NCI-H510A (cell line): ENCODE measurements around the gene BARX2.

Experiments used
- DNase-seq: peaks from one replicate; lab custom pipeline; 2025; lab: John Stamatoyannopoulos, UW

Gene BARX2

DNA sequence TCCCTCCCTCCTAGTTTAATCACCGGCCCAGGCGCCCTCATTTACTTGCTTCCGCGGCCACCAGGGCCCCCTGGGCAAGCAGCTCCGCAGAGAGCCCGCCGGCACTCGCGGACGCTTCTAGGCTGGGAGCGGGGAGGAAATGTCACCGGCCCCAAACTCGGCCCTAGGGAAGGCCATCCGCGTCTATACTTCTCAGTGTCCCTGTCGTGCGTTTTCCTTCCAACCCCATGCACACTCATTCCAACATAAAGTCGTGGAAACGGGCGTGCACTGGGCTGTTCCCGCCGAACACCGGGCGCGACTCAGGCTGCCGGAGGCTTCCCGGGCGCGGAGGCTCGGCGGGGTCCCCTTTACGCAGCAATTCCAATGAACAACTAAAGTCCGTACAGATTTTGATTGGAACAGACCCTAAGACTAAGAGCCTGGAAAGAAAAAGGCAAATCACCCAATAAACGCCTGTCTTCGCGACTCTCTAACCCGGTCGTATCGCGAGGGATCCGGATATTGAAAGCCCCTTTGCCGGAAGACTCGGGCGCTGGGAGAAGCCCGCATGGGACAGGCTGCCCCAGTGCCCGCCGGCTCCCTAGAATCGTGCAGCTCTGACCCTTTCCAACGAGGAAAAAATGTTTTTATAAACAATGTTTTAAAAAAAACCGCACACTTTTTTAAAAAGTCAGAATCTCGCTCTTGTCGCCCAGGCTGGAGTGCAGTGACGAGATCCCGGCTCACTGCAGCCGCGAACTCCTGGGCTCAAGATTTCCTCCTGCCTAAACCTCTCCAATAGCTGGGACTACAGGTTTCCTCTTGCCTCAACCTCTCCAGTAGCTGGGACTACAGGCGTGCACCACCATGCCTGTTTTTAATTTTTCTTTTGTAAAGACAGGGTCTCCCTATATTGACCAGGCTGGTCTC is 1.3 kb upstream of the BARX2 start:
- DNase-seq, result no peak

DNA sequence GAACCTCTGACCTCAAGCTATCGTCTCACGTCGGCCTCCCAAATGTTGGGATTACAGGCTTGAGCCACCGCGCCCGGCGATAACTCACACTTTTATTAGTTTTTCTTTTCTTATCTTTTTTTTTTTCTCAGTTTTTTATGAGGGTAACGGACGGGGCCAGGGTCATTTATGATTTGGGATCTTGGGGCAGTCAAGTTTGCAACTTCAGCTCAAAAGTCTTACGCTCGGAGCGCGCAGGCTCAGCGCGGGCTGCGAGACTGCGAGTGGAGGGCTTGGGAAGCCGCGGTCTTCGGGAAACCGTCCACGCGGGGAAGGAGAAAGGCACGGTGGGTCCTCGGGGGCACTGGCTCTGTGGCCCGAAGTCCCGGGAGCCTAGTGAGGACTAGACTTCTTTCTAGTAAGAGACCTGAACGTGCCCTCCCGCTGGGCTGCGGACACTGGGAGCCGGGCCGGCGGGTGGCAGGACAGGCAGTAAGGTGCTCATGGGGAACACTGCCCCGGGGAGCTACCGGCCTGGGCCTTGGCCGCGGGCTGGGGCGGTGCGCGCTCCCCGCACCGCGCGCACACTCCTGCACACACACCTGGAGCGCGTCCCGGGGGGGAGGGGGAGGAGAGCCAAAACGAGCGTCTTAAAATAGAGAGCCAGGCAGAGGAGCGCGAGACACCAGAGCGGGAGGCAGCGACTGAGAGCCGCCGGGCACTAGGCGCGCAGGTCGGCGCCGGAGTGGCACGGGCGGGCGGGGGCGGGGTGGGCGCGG is 476 bp upstream of the BARX2 start:
- DNase-seq, result peak; percentile 80

DNA sequence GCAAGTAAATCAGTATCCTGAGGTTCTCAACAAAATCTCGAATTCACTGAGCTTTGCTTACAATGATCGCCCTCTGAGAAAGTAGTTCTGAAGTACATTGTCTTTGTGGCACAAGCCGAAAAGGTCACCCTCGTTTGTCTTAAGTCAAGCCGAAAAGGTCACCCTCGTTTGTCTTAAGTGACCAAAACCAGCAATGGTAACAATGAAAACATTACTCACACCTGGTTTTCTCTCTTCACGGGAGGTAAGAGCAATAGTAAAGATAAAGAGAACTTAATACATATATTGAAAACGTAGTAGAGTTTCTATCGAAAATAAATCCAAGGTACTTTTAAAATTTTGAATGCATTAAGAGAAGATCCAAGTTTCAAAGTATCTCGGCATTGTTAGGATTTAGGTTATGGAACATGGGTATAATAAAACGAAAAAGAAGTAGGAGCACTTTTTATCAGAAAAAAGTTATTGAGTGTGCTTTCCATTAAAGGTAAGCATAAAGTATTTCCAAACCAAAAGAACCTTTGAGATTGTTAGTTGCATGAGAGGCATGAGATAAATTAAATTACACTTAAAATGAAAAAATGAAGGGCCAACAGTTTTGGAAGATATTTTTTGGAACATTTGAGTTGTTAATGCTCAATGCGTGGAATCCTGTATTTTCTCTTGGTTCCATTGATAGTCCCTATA is 1.2 kb downstream of the BARX2 start:
- DNase-seq, result no peak

DNA sequence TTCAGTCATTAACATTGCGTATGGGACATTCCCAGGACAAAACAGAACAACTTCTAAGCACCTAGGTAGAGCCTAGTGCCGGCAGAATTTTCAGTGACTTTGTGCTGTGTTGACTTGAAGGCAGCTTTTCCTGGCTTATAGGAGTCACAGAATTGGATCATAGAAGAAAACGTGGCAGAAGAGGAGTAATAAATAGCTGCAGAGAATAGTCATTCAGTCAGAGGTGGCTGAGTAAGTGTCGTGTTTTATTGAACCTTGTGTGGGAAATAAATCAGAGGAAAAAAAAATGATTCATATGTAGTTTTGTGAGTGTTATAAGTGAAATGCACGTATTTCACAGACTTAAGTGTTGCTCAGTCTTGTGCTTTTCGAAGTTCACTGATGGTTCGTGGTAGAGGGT is 2.1 kb downstream of the BARX2 start:
- DNase-seq, result no peak

DNA sequence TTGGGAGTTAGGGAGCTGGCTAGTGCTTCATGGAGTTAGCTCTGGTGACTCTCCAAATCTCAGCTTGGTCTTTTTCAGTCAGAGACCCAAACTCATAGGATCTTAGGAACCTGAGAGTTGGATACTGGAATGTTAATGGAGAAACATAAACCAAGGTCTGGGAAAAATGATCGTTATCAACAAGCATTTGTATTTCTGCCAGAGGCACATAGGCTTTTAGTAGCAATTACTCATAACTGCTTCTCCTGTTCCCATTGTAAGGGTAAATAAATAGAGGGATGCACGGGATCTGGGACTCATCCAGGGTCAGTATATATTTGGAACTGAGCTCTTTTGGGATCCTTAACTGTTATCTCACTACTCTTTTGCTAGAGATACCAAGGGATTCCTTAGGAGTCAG is 4.8 kb downstream of the BARX2 start:
- DNase-seq, result no peak

DNA sequence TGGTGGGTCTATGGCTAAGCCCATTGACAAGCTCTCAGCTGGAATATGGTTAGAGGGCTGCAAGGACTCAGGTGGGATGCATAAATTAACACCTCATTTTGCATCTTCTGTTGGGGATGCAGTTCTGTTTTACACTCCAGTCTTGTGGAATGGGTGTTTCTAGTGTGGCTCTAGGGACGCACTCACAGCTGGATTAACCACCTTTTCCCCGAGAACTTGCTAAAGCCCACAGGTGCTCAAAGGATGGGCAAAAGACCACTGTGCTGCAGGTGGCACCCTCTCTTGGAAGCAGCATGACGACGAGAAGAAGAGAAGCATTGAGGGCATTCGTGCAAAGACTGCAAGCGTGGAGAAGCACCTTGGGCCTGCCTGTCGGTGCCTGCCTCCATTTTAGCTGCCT is 6.9 kb downstream of the BARX2 start:
- DNase-seq, result no peak

DNA sequence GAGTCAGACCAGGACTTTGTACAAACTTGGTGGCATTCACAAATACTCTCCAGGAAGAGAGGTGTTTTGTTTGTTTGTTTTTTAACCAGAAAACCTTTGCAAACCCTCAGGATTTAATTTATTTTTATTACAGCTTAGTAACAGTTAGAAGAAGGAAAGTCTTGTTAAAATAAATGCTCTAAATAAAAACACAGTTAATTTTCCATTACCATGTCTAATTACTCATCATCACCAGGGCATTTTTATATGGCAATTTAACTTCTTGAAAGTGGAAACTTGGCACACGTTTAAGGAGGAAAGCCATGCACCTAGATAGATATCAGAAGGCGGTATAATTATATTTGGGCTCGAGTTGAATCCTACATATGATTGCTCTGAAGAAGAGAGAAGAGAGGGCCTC is 7.4 kb downstream of the BARX2 start:
- no peak for DNase-seq

DNA sequence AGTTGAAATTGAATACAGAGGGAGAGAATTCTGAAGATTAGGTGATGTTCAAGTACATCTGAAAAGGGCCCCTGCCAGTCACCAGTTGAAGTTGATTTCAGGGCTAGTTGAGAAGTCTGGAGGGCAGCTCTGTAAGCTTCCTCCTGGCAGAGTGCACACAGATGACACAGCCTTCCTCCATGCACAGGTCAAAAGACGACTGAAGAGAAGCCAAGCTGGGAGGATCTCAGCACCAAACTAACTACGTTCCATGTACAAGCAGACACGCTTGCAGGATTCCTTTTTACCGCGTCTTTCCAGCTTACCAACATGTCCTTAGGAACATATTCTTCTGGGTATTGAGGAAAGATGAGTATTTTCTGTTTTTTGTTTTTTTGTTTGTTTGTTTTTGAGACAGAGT is 7.9 kb downstream of the BARX2 start:
- no peak for DNase-seq

DNA sequence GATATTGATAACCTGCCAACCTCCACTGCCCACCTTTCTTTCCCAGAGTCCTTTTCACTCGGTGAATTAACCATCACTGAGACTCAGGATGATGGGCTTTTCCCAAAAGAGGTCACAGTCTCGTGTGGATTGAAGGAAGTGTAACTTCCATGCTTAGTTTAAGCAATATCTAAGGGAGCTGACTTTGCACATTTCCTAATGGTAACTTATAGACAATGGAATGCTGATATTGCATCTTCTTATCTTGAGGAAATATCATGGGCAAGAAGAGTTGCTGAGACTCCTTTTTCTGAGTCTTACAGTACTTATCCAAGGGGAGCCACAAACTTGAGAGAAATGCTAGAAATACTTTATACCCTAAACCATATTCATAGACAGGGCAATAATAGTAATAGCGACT is 8.8 kb downstream of the BARX2 start:
- DNase-seq, result no peak

DNA sequence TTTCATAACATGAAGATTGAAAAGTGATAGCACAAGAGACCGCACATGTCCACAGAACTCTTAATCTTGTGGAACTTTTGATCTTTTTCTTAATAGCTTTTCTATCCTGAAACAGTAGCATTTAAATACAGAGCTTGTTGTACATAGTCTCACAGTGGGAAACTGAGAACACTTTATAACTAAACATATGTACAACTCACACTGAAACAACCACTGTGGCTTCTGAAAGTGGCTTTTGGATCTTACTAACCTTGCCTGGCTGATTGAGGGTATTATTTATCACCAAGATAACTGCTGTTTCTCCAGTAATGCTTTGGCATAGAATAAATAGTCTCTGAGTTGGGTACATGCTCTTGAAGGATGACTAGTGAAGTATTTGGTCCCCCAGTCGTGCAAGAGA is 10.2 kb downstream of the BARX2 start:
- DNase-seq, result no peak

DNA sequence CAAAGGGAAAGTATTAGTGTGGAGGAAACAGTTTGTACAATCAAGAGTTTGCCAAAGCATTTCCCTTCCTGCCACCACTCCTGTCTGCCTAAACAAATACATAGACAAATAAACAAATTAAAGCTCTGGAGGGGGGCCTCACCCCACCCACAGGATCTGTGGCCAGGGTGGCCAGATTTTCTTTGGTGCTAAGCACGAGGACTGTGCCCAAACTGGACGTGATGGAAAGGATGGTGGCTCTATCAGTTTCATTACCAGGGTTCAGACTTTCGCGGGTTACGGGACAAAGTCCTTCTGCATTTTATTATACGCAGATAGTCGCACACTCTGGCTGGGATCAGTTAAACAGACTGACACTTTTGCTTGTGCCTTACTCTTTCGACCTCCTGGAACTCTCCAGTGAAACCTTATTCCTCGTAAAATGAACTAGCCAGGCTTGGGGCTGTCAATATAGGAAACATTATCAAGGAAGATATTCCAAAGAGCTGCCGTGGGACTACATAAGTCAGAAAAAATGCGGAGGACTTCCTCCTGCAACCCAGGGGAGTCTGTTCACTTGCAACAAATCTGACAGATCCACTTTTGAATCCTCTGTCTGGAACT is 11.2 kb downstream of the BARX2 start:
- no peak for DNase-seq

DNA sequence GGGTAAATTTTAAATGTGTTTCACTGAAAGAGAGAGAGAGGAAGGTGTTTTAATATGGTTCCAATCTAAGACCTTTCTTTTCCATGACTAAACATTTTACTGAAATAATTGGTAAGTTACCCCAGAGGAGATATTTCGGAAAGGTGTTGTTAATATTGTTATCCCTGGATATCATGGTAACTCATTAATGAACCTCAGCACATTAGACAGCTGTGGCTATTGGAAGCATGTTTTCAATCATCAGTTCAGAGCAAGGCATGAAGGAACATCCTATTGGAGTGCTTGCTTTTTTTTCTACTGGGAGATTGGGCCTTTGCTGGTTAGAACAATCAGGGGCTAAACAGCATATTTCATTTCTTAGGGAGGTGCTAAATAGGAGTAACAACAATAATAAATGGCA is 11.8 kb downstream of the BARX2 start:
- DNase-seq, result no peak

DNA sequence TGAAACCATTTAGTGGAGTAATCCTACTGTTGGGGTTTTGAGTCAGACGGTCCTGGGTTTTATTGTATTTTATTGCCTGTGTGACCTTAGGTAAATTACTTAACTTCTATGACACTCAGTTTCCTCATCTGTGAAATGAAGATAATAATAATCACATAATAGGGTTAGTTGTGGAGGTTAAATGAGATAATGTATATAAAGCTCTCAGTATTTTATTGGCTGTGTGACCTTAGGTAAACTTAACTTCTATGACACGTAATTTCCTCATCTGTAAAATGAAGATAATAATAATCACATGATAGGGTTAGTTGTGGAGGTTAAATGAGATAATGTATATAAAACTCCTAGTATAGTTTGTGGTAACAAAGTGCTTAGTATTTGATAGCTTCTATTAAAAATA is 13.2 kb downstream of the BARX2 start:
- no peak for DNase-seq

DNA sequence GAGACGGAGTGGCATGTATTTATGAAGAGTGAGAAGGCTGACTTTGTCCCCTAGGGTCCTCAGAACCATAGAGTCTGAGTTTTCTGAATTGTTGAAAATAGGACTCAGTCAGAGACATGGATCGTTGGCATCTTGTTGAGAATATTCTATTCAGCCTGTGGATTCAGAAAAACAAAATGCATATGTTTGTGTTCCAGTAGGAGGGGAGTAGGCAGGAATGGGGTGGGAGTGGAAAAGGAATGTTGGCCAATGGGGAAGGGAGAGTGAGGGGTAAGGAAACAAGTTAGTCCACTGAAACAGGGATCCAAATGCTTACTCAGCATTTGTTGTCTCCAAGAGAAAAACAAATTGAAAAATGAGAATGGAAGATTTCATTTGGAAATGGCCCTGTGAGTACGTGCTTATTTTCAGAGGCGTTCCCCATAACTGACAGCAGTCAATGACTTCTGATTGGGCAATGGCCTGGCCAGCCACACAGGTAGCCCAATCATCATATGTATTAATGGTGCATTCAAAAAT is 14.7 kb downstream of the BARX2 start:
- DNase-seq, result no peak

DNA sequence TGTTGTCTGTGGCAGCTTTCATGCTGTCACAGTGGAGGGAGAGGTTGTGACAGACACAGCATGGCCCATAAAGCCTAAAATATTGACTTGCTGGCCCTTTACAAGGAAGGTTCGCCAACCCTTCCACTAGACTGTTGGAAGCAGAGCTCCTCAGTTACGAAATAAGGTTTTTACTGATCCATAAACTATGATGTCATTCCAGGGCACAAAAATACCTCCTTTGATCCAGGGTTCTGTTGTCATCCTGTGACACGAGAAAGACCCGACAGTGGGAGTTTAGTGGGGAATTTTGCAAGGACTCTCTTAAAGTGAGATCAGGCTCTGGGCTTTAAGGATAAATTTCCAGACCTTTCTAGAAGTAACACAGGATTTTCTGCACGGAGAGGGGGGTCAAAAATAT is 15.7 kb downstream of the BARX2 start:
- DNase-seq, result no peak

DNA sequence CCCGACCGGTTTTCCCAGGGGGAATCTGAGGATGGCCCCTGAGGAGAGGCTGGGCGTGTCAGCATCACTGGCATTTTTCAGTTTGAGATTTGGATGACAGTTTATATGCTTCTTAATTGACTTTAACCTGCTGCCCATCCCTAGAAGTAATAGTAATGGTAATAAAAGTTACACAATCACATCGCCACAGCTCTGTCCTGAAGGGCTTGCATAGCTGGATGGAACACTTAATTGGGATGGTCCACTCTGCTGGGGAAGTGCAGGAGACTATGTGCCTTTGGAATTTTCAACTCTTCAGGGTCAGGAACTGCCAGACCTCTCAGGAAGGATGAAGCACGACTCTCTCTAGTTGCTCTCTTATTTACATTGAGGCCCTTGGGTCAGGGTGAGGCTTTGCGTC is 16.2 kb downstream of the BARX2 start:
- DNase-seq, result no peak

DNA sequence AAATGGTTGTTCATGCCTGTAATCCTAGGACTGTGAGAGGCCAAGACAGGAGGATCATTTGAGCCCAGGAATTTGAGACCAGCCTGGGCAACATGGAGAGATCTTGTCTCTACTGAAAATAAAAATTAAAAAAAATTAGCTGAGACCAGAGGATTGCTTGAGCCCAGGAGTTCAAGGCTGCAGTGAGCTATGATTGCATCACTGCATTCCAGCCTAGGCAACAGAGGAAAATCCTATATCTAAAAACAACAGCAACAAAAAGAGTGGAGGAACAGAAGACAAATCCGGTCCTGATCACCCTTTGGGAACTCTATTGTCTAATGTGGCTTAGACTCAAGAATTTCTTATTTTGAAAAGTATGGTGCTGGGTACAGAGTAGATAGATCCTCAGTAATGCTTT is 17.3 kb downstream of the BARX2 start:
- DNase-seq, result no peak

DNA sequence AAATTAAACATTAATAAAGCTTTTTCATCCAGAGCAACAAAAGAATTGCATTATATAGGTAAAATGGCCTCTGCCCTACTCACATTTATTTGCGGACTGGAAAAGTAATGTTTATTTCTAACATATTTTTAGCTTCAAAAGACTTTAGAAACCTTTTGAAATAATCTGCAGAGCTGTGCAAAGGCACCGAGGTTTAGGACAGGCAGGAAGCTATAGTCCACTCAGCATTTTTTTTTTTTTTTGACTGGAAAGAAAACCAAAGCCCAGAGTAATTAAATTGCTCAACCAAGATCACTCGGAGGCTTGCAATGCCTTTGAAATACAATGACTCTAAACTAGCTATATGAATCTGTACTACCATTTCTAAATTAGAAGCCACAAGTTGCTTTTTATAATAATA is 19.1 kb downstream of the BARX2 start:
- no peak for DNase-seq

DNA sequence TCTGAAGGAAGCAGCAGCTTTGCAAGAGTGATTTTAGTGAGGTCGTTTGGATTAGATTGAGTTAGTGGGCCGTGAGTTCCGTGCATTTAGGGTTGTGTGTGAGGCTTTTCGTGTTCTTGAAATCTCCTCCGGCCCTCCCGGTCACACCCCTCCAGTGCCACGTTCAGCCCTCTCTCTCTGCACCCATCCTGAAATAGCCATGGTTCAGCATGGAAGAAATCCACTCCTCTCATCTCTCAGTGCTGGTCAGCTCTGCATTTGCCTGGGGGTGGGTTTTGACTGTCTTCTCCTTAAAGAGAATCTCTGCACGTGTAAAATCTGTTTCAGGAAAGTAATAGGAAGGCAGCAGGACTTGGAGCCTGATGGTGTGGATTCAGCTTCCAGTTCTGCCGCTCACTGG is 19.8 kb downstream of the BARX2 start:
- DNase-seq, result no peak

DNA sequence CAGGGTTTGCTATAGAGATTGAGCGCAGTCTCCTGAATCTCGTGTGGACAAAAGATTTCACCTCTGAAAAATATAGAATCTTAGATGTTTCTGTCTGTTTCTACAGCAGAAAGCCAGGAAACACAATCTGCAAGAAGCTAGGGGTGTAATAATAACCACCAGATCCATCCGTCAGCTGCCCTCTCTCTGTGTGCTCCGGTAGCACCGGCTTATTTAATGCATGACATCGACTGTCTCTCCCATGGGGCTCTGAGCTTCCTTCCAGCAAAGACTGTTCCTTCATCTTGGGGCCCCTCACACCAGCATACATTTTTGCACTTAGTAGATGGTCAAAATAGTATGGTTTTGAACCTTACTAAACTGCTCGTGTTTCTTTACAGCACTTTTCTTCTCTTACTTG is 20.2 kb downstream of the BARX2 start:
- DNase-seq, result no peak

DNA sequence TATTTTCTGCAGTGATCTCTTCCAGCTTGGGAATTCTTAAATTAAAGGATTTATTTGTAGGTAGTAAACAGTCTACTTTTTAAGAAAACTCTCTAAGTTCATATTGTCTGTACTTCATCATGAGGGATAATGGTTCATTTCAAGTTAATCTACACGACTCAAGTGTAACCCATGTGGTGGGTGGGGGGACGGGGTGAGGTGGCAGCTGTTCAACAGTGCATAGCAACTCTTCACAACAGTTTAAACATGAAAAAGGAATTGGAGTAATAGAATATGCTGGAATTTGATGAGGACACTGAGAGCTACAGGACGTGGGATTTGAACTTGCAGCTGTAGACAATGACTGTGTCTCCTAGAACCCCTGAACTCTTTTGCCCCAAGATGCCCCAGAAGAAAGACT is 20.8 kb downstream of the BARX2 start:
- no peak for DNase-seq
